Stimulated activated effector memory CD8-positive, alpha-beta T cell treated with anti-CD3 and anti-CD28 coated beads, Interleukin-12 subunit alpha, Interleukin-12 subunit beta, amount 100 ng/mL, for 72 hours (primary cell): ENCODE data around the gene NEK8.

ENCODE experiments used
- ATAC-seq: fragments of 150-1000 bp; cut with Tn5 transposase; 2 replicates; pipeline ENCODE4 v1.10.0; 2021
- DNase-seq, 2 donors: peaks; one replicate each; pipeline ENCODE4 v3.0.0; 2021 to 2022; ENCODE audit warnings: low spot score in 2 of 2
- H3K27ac Mint-ChIP-seq: one replicate; pipeline ENCODE4 v1.8.0; 2022; ENCODE audit warnings: mild to moderate bottlenecking, mixed read lengths
- H3K36me3 Mint-ChIP-seq: one replicate; pipeline ENCODE4 v1.8.0; 2022; ENCODE audit warnings: mild to moderate bottlenecking, mixed read lengths
- H3K4me1 Mint-ChIP-seq: one replicate; pipeline ENCODE4 v1.8.0; 2022; ENCODE audit warnings: mixed read lengths
- H3K4me3 Mint-ChIP-seq: one replicate; pipeline ENCODE4 v1.8.0; 2022; ENCODE audit warnings: mild to moderate bottlenecking, mixed read lengths
- H3K9me3 Mint-ChIP-seq: one replicate; pipeline ENCODE4 v1.8.0; 2022; ENCODE audit warnings: mixed read lengths

NEK8 gene

DNA sequence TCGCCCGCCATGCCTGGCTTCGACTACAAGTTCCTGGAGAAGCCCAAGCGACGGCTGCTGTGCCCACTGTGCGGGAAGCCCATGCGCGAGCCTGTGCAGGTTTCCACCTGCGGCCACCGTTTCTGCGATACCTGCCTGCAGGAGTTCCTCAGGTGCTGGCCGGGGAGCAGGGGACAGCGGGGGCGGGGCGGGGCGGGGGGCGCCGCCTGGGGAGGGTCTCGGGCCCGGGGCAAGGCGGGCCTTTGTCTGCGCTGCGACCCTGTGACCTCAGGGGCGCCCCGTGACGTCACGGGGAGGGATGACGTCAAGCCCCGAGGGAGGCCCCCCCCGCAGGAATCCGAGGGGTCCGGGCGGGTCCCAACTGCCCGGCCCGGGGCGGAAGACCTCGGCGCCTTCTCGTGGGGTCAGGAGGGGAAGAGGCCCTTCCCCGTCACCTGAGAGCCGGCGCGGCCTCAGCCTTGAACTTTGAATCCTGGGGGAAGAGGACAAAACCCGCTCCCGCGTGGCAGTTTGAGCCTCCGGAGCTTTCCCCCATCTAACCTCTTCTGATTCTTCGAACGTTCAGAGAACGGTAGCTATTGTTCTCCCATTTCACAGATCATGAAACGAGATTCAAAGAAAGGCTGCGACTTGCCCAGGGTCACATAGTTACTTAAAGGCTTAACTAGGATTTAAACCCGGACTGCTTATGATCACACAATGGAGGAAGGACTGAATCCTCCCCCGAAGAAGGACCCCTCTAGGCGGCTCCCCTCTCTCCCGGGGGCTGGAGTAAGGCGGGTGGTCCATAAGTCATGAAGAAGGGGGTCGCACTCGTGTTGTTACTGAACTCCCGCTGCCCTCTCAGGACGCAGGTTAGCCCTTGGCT is 15.8 kb downstream of the NEK8 start:
- H3K9me3 Mint-ChIP-seq, result no peaks in the 10 kb centered on the region
- peaks cover 36% of the 10 kb centered on the region for H3K4me1 Mint-ChIP-seq
- ATAC-seq (peak; percentile 61), DNase-seq (peak; percentile 46 to 84)
- peak overlapping the region; percentile 94 for H3K27ac Mint-ChIP-seq
- H3K4me3 Mint-ChIP-seq, result peak overlapping the region; percentile 84
- peaks cover 52% of the 10 kb centered on the region for H3K36me3 Mint-ChIP-seq

DNA sequence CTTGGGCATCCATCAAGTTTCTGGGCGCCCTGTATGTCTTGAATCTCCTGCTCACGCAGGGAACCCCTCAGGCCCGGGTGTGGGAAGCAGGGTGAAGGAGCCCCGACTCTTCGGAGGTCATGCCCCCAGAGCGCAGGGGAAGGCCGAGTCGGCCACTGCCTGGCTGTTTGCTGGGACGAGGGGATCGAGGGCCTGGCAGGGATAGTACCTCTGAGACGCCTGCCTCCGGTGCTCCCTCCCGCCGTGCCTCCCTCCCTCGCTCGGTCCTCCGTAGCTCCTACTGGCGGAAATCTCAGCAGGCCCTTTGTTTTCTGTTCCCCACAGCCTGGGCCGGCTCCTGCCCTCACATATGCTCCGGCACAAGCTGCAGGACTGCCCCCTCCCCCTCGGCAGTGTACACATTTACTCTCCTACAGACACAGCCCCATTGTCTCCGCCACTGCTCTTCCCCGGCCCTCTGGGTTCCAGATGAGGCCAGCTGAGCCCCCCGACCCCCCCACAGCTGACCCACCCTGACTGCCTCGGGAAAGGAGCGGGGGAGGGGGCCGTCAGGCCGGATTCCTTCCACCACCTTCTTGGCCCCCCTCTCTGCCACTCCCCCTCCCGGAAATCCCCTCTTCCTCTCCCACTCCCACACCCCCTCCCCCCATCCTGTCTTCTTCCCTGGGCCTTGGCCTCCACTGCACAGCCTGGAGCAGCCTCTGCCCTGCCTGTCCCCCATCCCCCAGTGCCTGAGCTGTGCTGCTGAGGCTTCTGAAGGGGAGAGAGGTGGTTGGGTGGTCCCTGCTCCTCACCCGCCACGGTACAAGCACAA is 16.6 kb downstream of the NEK8 start:
- H3K4me3 Mint-ChIP-seq, result peak overlapping the region; percentile 84
- H3K36me3 Mint-ChIP-seq, result peaks cover 60% of the 10 kb centered on the region
- H3K27ac Mint-ChIP-seq, result peak overlapping the region; percentile 94
- ATAC-seq (no peak), DNase-seq (peak in 1 of 2 donors; percentile 70)
- no peaks in the 10 kb centered on the region for H3K9me3 Mint-ChIP-seq
- peaks cover 34% of the 10 kb centered on the region for H3K4me1 Mint-ChIP-seq

DNA sequence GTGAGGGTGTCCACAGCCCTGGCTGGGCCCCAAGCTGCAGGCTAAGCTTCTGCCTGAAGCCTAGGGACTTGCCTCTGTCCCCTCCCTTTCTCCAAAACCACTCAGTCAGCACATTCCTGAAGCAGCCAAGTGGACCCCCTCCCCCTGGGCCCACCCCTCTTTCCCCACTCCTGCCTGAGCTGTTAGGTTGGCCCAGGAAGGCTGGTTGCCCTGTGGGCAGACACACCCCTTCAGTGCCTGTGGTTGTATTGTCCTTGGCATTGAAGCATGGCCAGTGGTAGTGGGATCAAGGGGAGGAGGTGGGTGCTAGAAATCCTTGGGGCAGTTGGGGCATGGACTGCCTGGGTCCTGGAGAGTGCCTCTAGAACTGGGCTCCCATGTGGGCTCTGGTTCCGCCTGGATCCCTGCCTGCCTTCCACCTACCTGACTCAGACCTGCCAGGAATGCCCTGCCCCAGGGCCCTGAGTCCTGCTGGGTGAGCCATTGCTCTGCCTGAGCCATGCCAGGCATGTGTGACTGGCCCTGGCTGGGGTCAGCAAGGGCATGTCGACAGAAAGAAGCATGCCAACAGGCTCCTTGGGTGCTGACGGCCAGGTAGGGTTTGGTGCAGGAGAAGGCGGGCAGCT is 17.3 kb downstream of the NEK8 start:
- no peak for DNase-seq

DNA sequence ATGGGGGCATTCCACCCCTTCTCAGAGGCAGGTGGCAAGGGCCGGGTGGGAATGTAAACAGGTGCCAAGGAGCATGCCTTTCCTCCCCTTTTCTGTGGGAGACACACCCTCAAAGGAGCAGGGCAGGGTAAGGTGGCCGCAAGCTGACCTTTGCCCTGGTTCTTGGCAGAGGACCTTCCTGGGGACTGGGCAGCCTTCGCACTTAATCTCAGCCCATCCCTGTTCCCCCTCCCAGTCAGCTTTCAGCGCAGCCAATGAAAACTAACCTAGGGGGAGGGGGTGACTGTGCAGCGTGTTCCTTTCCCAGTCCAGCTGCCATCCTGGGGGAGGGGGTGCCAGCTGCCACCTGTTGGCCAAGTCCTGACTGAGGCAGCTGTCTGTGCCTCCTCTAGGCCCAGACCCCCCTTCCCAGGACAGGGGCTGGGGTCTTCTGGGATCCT is 18.0 kb downstream of the NEK8 start:
- Mint-ChIP-seq H3K9me3 (no peaks in the 10 kb centered on the region), H3K4me3 (peak overlapping the region; percentile 84), H3K4me1 (peaks cover 34% of the 10 kb centered on the region), H3K27ac (peak overlapping the region; percentile 94), H3K36me3 (peaks cover 75% of the 10 kb centered on the region)
- ATAC-seq, result no peak
- no peak for DNase-seq

More for the DNA sequence above, 17.3 kb downstream of the NEK8 start:
- Mint-ChIP-seq H3K4me3 (peak overlapping the region; percentile 84), H3K4me1 (peaks cover 34% of the 10 kb centered on the region), H3K27ac (peak overlapping the region; percentile 94), H3K36me3 (peaks cover 67% of the 10 kb centered on the region), H3K9me3 (no peaks in the 10 kb centered on the region)
- ATAC-seq, result no peak

DNA sequence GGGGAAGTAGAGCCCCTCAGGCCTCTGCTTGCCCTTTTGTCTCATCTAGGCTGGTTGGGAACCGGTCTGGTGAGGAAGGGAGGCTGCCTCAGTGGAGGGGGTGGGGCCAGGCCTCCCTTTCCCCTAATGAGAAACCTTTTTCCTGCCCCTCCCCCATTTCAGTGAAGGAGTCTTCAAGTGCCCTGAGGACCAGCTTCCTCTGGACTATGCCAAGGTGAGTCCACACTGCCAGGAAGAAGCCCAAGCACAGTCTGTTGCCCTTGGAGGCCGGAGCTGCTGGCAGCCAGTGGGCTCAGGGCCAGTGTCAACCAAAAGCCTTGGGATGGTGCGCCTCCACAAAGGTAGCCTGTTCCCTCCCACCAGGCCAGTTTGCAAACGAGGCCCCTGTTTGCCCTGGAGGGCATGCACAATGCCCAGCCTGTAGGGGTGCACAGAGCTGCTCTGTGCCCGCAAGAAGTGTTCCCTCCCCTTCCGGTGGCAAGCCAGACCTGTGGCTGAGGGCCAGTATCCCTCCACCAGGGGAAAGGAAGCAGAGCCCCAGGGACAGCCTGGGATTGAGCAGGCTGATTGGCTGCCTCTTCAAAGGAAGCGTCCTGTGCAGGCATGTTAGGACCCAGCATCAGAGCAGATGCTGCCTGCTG is 18.6 kb downstream of the NEK8 start:
- Mint-ChIP-seq H3K27ac (peak overlapping the region; percentile 94), H3K36me3 (peaks cover 80% of the 10 kb centered on the region), H3K4me3 (peak overlapping the region; percentile 84), H3K9me3 (no peaks in the 10 kb centered on the region), H3K4me1 (peaks cover 34% of the 10 kb centered on the region)
- no peak for ATAC-seq
- DNase-seq, result no peak

DNA sequence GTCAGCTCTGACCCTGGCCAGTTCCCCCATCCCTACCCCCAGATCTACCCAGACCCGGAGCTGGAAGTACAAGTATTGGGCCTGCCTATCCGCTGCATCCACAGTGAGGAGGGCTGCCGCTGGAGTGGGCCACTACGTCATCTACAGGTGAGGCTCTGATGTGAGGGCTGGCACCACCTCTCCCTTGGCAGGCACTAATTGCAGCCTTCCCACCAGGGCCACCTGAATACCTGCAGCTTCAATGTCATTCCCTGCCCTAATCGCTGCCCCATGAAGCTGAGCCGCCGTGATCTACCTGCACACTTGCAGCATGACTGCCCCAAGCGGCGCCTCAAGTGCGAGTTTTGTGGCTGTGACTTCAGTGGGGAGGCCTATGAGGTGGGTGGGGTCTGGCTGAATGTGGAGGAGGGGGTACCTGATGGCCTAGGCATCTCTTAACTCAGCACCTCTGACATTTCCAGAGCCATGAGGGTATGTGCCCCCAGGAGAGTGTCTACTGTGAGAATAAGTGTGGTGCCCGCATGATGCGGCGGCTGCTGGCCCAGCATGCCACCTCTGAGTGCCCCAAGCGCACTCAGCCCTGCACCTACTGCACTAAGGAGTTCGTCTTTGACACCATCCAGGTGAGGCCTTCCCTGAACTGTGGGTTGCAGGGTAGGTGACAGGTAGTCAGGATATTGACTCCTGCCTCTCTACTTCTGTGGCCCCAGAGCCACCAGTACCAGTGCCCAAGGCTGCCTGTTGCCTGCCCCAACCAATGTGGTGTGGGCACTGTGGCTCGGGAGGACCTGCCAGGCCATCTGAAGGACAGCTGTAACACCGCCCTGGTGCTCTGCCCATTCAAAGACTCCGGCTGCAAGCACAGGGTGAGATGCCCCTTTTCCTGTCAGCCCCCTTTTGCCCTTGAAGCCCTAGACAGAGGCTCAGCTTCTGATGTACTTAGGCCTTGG is 19.5 kb downstream of the NEK8 start:
- H3K9me3 Mint-ChIP-seq, result no peaks in the 10 kb centered on the region
- no peak for ATAC-seq
- DNase-seq, result no peak
- H3K4me1 Mint-ChIP-seq, result peaks cover 31% of the 10 kb centered on the region
- H3K36me3 Mint-ChIP-seq, result peaks cover 87% of the 10 kb centered on the region
- H3K4me3 Mint-ChIP-seq, result no peak overlapping the region
- H3K27ac Mint-ChIP-seq, result peak overlapping the region; percentile 78

GRCh38 chr17:28748852-28749515 is 20.4 kb downstream of the NEK8 start:
- DNase-seq (no peak), ATAC-seq (no peak)
- Mint-ChIP-seq H3K4me3 (no peak overlapping the region), H3K27ac (peak overlapping the region; percentile 78), H3K4me1 (peaks cover 29% of the 10 kb centered on the region), H3K9me3 (no peaks in the 10 kb centered on the region), H3K36me3 (peaks cover 87% of the 10 kb centered on the region)

GRCh38 chr17:28749516-28750177 is 21.1 kb downstream of the NEK8 start:
- Mint-ChIP-seq H3K4me1 (peaks cover 29% of the 10 kb centered on the region), H3K4me3 (no peak overlapping the region), H3K27ac (peak overlapping the region; percentile 17), H3K9me3 (no peaks in the 10 kb centered on the region), H3K36me3 (peaks cover 87% of the 10 kb centered on the region)
- ATAC-seq, result no peak
- DNase-seq, result no peak

DNA sequence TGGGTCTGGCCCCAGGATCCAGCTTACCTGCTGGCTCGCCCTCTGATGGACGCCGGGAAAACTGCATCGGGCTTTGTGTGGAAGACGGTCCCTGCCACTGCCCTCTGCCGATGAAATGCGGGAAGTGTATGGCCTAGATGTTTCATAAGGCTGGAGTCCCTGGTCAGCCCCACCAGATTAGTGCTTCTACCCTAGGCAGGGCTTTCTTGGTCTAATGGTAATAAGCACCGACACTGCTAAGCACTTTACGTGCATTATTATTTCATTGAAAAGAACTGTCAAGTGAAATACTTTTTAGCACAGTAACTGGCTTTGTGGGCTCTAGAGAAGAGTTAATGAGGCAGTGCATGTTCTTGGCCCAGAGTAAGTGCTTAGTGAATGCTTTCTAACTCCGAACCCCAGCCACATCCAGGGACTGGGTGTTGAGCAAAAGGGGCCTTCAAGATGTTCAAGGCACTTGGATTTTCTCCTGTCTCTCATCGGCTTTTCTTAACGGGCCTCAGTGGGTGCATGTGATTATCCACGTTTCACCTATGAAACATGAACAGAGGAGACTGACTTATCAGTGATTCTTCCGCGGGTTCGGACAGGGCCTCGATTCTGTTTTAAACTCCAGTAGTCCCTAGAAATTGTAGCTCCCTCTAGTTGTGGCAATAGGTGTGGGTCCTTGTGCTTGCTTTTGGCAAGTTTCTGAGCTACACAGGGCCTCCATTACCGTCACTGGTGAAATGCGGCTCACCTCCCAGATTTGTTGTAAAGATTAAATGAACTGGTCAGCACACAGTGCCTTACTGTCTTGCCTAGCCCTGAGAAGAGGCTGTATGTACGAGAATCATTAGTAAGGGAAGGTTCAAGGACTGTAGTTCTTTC is 21.8 kb downstream of the NEK8 start:
- Mint-ChIP-seq H3K36me3 (peaks cover 87% of the 10 kb centered on the region), H3K27ac (peak overlapping the region; percentile 17), H3K4me1 (peaks cover 29% of the 10 kb centered on the region), H3K9me3 (no peaks in the 10 kb centered on the region), H3K4me3 (no peak overlapping the region)
- ATAC-seq (peak; percentile 84), DNase-seq (peak; percentile 82 to 94)

GRCh38 chr17:28751600-28752366 is 23.2 kb downstream of the NEK8 start:
- no peak for ATAC-seq
- H3K9me3 Mint-ChIP-seq, result no peaks in the 10 kb centered on the region
- no peak overlapping the region for H3K4me3 Mint-ChIP-seq
- H3K4me1 Mint-ChIP-seq, result peaks cover 17% of the 10 kb centered on the region
- peaks cover 87% of the 10 kb centered on the region for H3K36me3 Mint-ChIP-seq
- DNase-seq, result no peak
- H3K27ac Mint-ChIP-seq, result no peak overlapping the region

DNA sequence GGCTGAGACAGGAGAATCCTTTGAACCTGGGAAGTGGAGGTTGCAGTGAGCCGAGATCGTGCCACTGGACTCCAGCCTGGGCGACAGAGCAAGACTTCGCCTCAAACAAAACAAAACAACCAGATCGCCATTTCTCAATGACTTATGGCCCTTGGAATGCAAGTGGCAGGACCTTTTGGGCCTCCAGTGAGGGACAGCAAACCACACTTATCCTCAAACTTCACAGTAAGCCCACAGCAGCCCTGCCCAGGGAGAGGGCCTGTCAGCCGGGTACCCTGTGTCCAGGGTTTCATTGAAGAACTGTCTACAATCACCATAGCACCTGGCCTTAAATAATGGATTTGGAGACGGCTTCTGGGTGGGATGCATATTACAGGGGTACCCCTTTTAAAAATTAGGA is 26.9 kb downstream of the NEK8 start:
- no peaks in the 10 kb centered on the region for H3K9me3 Mint-ChIP-seq
- no peak for DNase-seq
- H3K4me1 Mint-ChIP-seq, result no peaks in the 10 kb centered on the region
- peaks cover 85% of the 10 kb centered on the region for H3K36me3 Mint-ChIP-seq
- H3K27ac Mint-ChIP-seq, result peak overlapping the region; percentile 15
- ATAC-seq, result no peak
- H3K4me3 Mint-ChIP-seq, result no peak overlapping the region
